ENCODE data around the gene GBA2.

GBA2 gene

GRCh38 chr9:35688558-35689541 is 60.2 kb downstream of the GBA2 start:
- H3K4me3 ChIP-seq (ENCODE audit: low read depth, low read length): no peak overlapping the region
- no peak for TF ChIP-seq CTCF (IDR thresholded peaks at IDR 0.05; ENCODE audit: low read depth, low read length)
- no peak for TF ChIP-seq POLR2A (IDR thresholded peaks at IDR 0.05; ENCODE audit: extremely low read depth, insufficient read length)
- TF ChIP-seq MYC (IDR thresholded peaks at IDR 0.05; ENCODE audit: low read depth, low read length): no peak
- TF ChIP-seq MAX (IDR thresholded peaks at IDR 0.05; ENCODE audit: low read depth, low read length): no peak
- peak; percentile 51 for DNase-seq (ENCODE audit: low read depth)

GRCh38 chr9:35687972-35688557 is 61.0 kb downstream of the GBA2 start:
- DNase-seq (ENCODE audit: low read depth): no peak
- TF ChIP-seq MAX (IDR thresholded peaks at IDR 0.05; ENCODE audit: low read depth, low read length) (no peak), MYC (IDR thresholded peaks at IDR 0.05; ENCODE audit: low read depth, low read length) (no peak), CTCF (IDR thresholded peaks at IDR 0.05; ENCODE audit: low read depth, low read length) (no peak)
- no peak overlapping the region for H3K4me3 ChIP-seq (ENCODE audit: low read depth, low read length)

GRCh38 chr9:35687306-35687705 is 61.7 kb downstream of the GBA2 start:
- DNase-seq (ENCODE audit: low read depth): no peak
- TF ChIP-seq MYC (IDR thresholded peaks at IDR 0.05; ENCODE audit: low read depth, low read length) (no peak), MAX (IDR thresholded peaks at IDR 0.05; ENCODE audit: low read depth, low read length) (no peak), POLR2A (IDR thresholded peaks at IDR 0.05; ENCODE audit: extremely low read depth, insufficient read length) (no peak), CTCF (IDR thresholded peaks at IDR 0.05; ENCODE audit: low read depth, low read length) (no peak)
- H3K4me3 ChIP-seq (ENCODE audit: low read depth, low read length): no peak overlapping the region

Measured in NB4 (cell line).